Measurements from ENCODE around the gene ELFN1. TPM values are rescaled to one million over a fixed set of nuclear protein-coding genes. Genes with fewer than 3 reads are reported as not detected.

ELFN1 gene
- total and polyA plus RNA-seq, 2 donors (not counting 3 experiments of a cell fraction or from before 2014, with no cell fraction given), result 0.37 to 1.0 TPM

DNA sequence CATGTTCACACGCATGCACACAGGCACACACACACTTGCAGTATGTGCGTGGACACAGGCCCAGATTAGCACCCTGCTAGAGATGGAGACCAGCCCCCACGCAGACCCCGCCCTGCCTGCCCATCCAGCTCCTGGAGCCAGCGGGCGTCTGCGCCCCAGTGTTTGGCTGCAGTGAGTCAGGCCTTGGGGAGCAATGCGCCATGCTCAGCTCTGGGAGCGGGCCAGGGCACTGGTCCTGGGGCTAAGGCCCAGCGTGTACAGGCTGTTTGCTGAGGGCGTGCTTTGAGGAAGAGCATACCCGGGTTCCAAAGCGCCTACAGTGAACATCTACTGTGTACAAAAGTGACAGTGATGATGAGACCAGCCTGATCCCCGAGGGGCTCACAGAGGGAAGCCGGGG, 16.0 kb upstream of the ELFN1 start:
- no peaks in the 10 kb centered on the region for H3K79me2 ChIP-seq (ENCODE audit: control insufficient read depth, insufficient read depth, low read length)
- H3K36me3 ChIP-seq (ENCODE audit: control insufficient read depth in 2 of 2, extremely low read depth in 1 of 2, insufficient read depth in 2 of 2, low read length in 2 of 2), result no peaks in the 10 kb centered on the region
- H3K9ac ChIP-seq (replicated peaks; ENCODE audit: extremely low read depth, insufficient read depth, low read length), result no peak overlapping the region
- ChIA-PET POLR2A (no interaction called here), CTCF (no interaction called here)
- no peak overlapping the region for H3K27ac ChIP-seq (ENCODE audit: insufficient read depth, low read depth, low read length)
- dilution Hi-C loops (cut with MboI; ENCODE audit: extremely low pct_ligation_motif_present, low sequenced_read_pairs), result no loop called here
- no peaks in the 10 kb centered on the region for H3K27me3 ChIP-seq (ENCODE audit: control insufficient read depth in 2 of 2, insufficient read depth in 2 of 2, low read length in 2 of 2)
- no peak overlapping the region for H3K4me3 ChIP-seq (replicated peaks in 1 of 3; ENCODE audit: insufficient read depth in 1 of 3, low read depth in 1 of 3, low read length in 3 of 3)
- no peaks in the 10 kb centered on the region for H3K9me3 ChIP-seq (replicated peaks; ENCODE audit: control insufficient read depth, insufficient read depth, low read length)
- intact Hi-C loops (cut with micrococcal nuclease), result no loop called here
- TF ChIP-seq POLR2AphosphoS5 (IDR thresholded peaks at IDR 0.05; ENCODE audit: insufficient read depth, low read depth, low read length), result no peak
- TF ChIP-seq CTCF (IDR thresholded peaks at IDR 0.05; ENCODE audit: extremely low read depth in 1 of 2, insufficient read depth in 1 of 2, low read depth in 1 of 2, low read length in 2 of 2), result no peak
- TF ChIP-seq MYC (IDR thresholded peaks at IDR 0.05; ENCODE audit: low read depth, low read length), result no peak
- TF ChIP-seq JUN (IDR thresholded peaks at IDR 0.05; ENCODE audit: borderline replicate concordance, insufficient read depth, insufficient read length, low read depth), result no peak
- TF ChIP-seq, protein P1, sequence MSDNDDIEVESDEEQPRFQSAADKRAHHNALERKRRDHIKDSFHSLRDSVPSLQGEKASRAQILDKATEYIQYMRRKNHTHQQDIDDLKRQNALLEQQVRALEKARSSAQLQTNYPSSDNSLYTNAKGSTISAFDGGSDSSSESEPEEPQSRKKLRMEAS (IDR thresholded peaks at IDR 0.05; ENCODE audit: insufficient read depth, insufficient read length), result no peak
- no peak for TF ChIP-seq FOS (IDR thresholded peaks at IDR 0.05; ENCODE audit: borderline replicate concordance, insufficient read depth, low read length)
- no peak for TF ChIP-seq EZH2 (IDR thresholded peaks at IDR 0.05; ENCODE audit: borderline replicate concordance, low read depth, low read length, severe bottlenecking)
- TF ChIP-seq POLR2A (IDR thresholded peaks at IDR 0.05; ENCODE audit: low read depth, low read length), result no peak
- TF ChIP-seq GATA2 (IDR thresholded peaks at IDR 0.05; ENCODE audit: insufficient read depth, insufficient read length, low read depth, low read length), result no peak
- H3K4me1 ChIP-seq (ENCODE audit: control insufficient read depth, extremely low read depth, insufficient read depth, low read length), result no peaks in the 10 kb centered on the region
- DNase-seq (ENCODE audit: low read depth, low spot score) (no peak), FAIRE-seq (no peak)
- no TSS peak for BruUV-seq (replicated peaks)
- H3K9me1 ChIP-seq (replicated peaks; ENCODE audit: control insufficient read depth, extremely low read depth, insufficient read depth, low read length), result no peaks in the 10 kb centered on the region
- no peaks in the 10 kb centered on the region for H4K20me1 ChIP-seq (replicated peaks; ENCODE audit: control insufficient read depth, extremely low read depth, insufficient read depth, low read length)
- no peak overlapping the region for H2AFZ ChIP-seq (ENCODE audit: low read depth, low read length)
- no peak overlapping the region for H3K4me2 ChIP-seq (ENCODE audit: insufficient read depth, low read length)

All from endothelial cell of umbilical vein (primary cell).